ENCODE data around the gene FBXO10. TPM values are rescaled to one million over a fixed set of nuclear protein-coding genes. Genes with fewer than 3 reads are reported as not detected.

The FBXO10 gene
- total and polyA plus RNA-seq, 2 donors (not counting 1 experiment from before 2014, with no cell fraction given), result 7.6 to 12.2 TPM

GRCh38 chr9:37621273-37622121 lies 45.3 kb upstream of the FBXO10 start:
- Histone ChIP-seq H4K20me1 (ENCODE audit: control insufficient read depth, extremely low read depth, insufficient read depth, low read length) (no peaks in the 10 kb centered on the region), H3K27ac (ENCODE audit: insufficient read depth, low read length) (no peak overlapping the region), H3K4me1 (ENCODE audit: control insufficient read depth, extremely low read depth, insufficient read depth, low read length) (no peaks in the 10 kb centered on the region), H3K9ac (ENCODE audit: insufficient read depth, low read length) (no peak overlapping the region), H3K4me3 (replicated peaks in 1 of 4; ENCODE audit: control extremely low read depth in 1 of 4, insufficient read depth in 1 of 4, low read depth in 3 of 4, low read length in 4 of 4) (no peak overlapping the region), H3K9me3 (ENCODE audit: control insufficient read depth, insufficient read depth, low read depth, low read length) (no peaks in the 10 kb centered on the region), H2AFZ (ENCODE audit: low read length) (no peak overlapping the region), H3K27me3 (ENCODE audit: control insufficient read depth, insufficient read depth, low read length) (no peaks in the 10 kb centered on the region), H3K79me2 (ENCODE audit: control insufficient read depth, insufficient read depth, low read length) (no peaks in the 10 kb centered on the region), H3K36me3 (ENCODE audit: control insufficient read depth, insufficient read depth, low read length) (no peaks in the 10 kb centered on the region), H3K4me2 (ENCODE audit: extremely low read depth, insufficient read depth, low read length) (no peak overlapping the region)
- TF ChIP-seq EZH2 (IDR thresholded peaks at IDR 0.05; ENCODE audit: low read length, missing control alignments) (no peak), CTCF (conservative IDR thresholded peaks at IDR 0.05 in 1 of 2, IDR thresholded peaks at IDR 0.05 in 1 of 2; ENCODE audit: low read depth in 1 of 2, low read length in 2 of 2) (no peak)
- no peak for DNase-seq (ENCODE audit: low read depth in 2 of 2)

GRCh38 chr9:37620396-37620795 lies 44.2 kb upstream of the FBXO10 start:
- DNase-seq (ENCODE audit: low read depth in 2 of 2), result no peak
- no peak overlapping the region for H3K9ac ChIP-seq (ENCODE audit: insufficient read depth, low read length)
- H3K36me3 ChIP-seq (ENCODE audit: control insufficient read depth, insufficient read depth, low read length), result no peaks in the 10 kb centered on the region
- no peaks in the 10 kb centered on the region for H3K79me2 ChIP-seq (ENCODE audit: control insufficient read depth, insufficient read depth, low read length)
- no peaks in the 10 kb centered on the region for H4K20me1 ChIP-seq (ENCODE audit: control insufficient read depth, extremely low read depth, insufficient read depth, low read length)
- no peak overlapping the region for H3K4me2 ChIP-seq (ENCODE audit: extremely low read depth, insufficient read depth, low read length)
- no peaks in the 10 kb centered on the region for H3K27me3 ChIP-seq (ENCODE audit: control insufficient read depth, insufficient read depth, low read length)
- H3K4me3 ChIP-seq (replicated peaks in 1 of 4; ENCODE audit: control extremely low read depth in 1 of 4, insufficient read depth in 1 of 4, low read depth in 3 of 4, low read length in 4 of 4), result no peak overlapping the region
- no peaks in the 10 kb centered on the region for H3K9me3 ChIP-seq (ENCODE audit: control insufficient read depth, insufficient read depth, low read depth, low read length)
- no peak for TF ChIP-seq EZH2 (IDR thresholded peaks at IDR 0.05; ENCODE audit: low read length, missing control alignments)
- no peak for TF ChIP-seq CTCF (conservative IDR thresholded peaks at IDR 0.05 in 1 of 2, IDR thresholded peaks at IDR 0.05 in 1 of 2; ENCODE audit: low read depth in 1 of 2, low read length in 2 of 2)
- no peak overlapping the region for H2AFZ ChIP-seq (ENCODE audit: low read length)
- no peak overlapping the region for H3K27ac ChIP-seq (ENCODE audit: insufficient read depth, low read length)
- H3K4me1 ChIP-seq (ENCODE audit: control insufficient read depth, extremely low read depth, insufficient read depth, low read length), result no peaks in the 10 kb centered on the region

GRCh38 chr9:37619806-37620205 lies 43.6 kb upstream of the FBXO10 start:
- H3K27me3 ChIP-seq (ENCODE audit: control insufficient read depth, insufficient read depth, low read length), result no peaks in the 10 kb centered on the region
- no peak overlapping the region for H3K4me2 ChIP-seq (ENCODE audit: extremely low read depth, insufficient read depth, low read length)
- no peak overlapping the region for H2AFZ ChIP-seq (ENCODE audit: low read length)
- no peak overlapping the region for H3K9ac ChIP-seq (ENCODE audit: insufficient read depth, low read length)
- no peaks in the 10 kb centered on the region for H3K36me3 ChIP-seq (ENCODE audit: control insufficient read depth, insufficient read depth, low read length)
- TF ChIP-seq CTCF (conservative IDR thresholded peaks at IDR 0.05 in 1 of 2, IDR thresholded peaks at IDR 0.05 in 1 of 2; ENCODE audit: low read depth in 1 of 2, low read length in 2 of 2) (no peak), EZH2 (IDR thresholded peaks at IDR 0.05; ENCODE audit: low read length, missing control alignments) (no peak)
- H3K79me2 ChIP-seq (ENCODE audit: control insufficient read depth, insufficient read depth, low read length), result no peaks in the 10 kb centered on the region
- no peaks in the 10 kb centered on the region for H3K9me3 ChIP-seq (ENCODE audit: control insufficient read depth, insufficient read depth, low read depth, low read length)
- H4K20me1 ChIP-seq (ENCODE audit: control insufficient read depth, extremely low read depth, insufficient read depth, low read length), result no peaks in the 10 kb centered on the region
- no peaks in the 10 kb centered on the region for H3K4me1 ChIP-seq (ENCODE audit: control insufficient read depth, extremely low read depth, insufficient read depth, low read length)
- DNase-seq (ENCODE audit: low read depth in 2 of 2), result no peak
- no peak overlapping the region for H3K4me3 ChIP-seq (replicated peaks in 1 of 4; ENCODE audit: control extremely low read depth in 1 of 4, insufficient read depth in 1 of 4, low read depth in 3 of 4, low read length in 4 of 4)
- no peak overlapping the region for H3K27ac ChIP-seq (ENCODE audit: insufficient read depth, low read length)

All from fibroblast of lung (primary cell).